DMS53 (cell line): ENCODE measurements around the gene LTBP1.

Experiments used
- DNase-seq: peaks from one replicate; lab custom pipeline; 2025; lab: John Stamatoyannopoulos, UW

The LTBP1 gene

GRCh38 chr2:32932825-32933755 is 13.7 kb upstream of the LTBP1 start:
- no peak for DNase-seq

GRCh38 chr2:32933756-32934095 is 13.0 kb upstream of the LTBP1 start:
- no peak for DNase-seq

- DNase-seq, result no peak
Measured at GRCh38 chr2:32937602-32938448, 8.9 kb upstream of the LTBP1 start.

GRCh38 chr2:32938934-32939333 is 7.8 kb upstream of the LTBP1 start:
- DNase-seq, result no peak

- DNase-seq, result no peak
Measured at GRCh38 chr2:32940316-32940997, 6.3 kb upstream of the LTBP1 start.

GRCh38 chr2:32941944-32942690 is 4.6 kb upstream of the LTBP1 start:
- no peak for DNase-seq

GRCh38 chr2:32942793-32943485 is 3.8 kb upstream of the LTBP1 start:
- no peak for DNase-seq

- no peak for DNase-seq
Measured at GRCh38 chr2:32945286-32945685, 1.5 kb upstream of the LTBP1 start.

- peak; percentile 56 for DNase-seq
Measured at GRCh38 chr2:32947076-32947483, 327 bp downstream of the LTBP1 start.

- peak; percentile 56 for DNase-seq
Measured at GRCh38 chr2:32947484-32948143, 861 bp downstream of the LTBP1 start.

- DNase-seq, result no peak
Measured at GRCh38 chr2:32948266-32948665, 1.5 kb downstream of the LTBP1 start.

- no peak for DNase-seq
Measured at GRCh38 chr2:32949260-32949659, 2.5 kb downstream of the LTBP1 start.

- no peak for DNase-seq
Measured at GRCh38 chr2:32951672-32952071, 4.9 kb downstream of the LTBP1 start.

- no peak for DNase-seq
Measured at GRCh38 chr2:32952761-32953476, 6.2 kb downstream of the LTBP1 start.

- no peak for DNase-seq
Measured at GRCh38 chr2:32954206-32954605, 7.5 kb downstream of the LTBP1 start.

- no peak for DNase-seq
Measured at GRCh38 chr2:32958821-32959220, 12.1 kb downstream of the LTBP1 start.

- DNase-seq, result no peak
Measured at GRCh38 chr2:32960238-32960637, 13.5 kb downstream of the LTBP1 start.

- DNase-seq, result no peak
Measured at GRCh38 chr2:32960647-32961403, 14.1 kb downstream of the LTBP1 start.

- DNase-seq, result no peak
Measured at GRCh38 chr2:32962690-32963089, 15.9 kb downstream of the LTBP1 start.
